ENCODE measurements around the gene TMEM186.

The TMEM186 gene

GRCh38 chr16:8818504-8819270, 21.2 kb upstream of the TMEM186 start:
- TF ChIP-seq, protein P1, sequence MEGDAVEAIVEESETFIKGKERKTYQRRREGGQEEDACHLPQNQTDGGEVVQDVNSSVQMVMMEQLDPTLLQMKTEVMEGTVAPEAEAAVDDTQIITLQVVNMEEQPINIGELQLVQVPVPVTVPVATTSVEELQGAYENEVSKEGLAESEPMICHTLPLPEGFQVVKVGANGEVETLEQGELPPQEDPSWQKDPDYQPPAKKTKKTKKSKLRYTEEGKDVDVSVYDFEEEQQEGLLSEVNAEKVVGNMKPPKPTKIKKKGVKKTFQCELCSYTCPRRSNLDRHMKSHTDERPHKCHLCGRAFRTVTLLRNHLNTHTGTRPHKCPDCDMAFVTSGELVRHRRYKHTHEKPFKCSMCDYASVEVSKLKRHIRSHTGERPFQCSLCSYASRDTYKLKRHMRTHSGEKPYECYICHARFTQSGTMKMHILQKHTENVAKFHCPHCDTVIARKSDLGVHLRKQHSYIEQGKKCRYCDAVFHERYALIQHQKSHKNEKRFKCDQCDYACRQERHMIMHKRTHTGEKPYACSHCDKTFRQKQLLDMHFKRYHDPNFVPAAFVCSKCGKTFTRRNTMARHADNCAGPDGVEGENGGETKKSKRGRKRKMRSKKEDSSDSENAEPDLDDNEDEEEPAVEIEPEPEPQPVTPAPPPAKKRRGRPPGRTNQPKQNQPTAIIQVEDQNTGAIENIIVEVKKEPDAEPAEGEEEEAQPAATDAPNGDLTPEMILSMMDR (IDR thresholded peaks at IDR 0.05; ENCODE audit: low read depth, low read length): no peak
- no peak for DNase-seq (ENCODE audit: extremely low read depth, low read depth)

DNA sequence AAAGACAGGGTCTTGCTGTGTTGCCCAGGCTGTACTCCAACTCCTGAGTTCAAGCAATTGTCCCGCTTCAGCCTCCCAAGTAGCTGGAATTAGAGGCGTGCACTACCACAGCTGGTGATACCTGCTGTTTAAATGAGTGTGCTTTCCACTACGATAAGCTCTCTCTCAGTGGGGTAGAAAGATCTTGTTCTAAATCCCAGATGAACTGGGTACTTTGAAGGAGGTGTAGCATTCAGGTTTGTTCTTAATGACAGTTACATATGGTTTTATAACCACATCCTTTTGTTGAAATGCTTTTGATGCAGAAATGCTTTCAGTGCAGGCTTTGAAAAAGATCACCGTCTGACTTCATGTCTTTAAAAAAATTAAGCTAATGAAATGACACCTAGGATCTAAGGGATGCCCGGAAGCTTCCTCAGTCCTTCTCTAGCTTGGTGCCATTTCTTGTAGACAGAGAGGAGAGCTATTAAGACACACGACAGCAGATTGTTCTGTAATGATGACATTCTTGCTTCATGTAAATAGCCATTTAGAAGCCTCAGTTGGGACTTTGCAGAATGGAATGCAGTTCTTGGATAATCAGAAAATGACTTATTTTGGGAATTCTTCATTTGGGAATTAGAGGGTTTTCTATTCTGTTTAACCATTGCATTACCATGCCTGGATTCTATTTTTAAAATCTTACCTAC, 19.7 kb upstream of the TMEM186 start:
- TF ChIP-seq, protein P1 (IDR thresholded peaks at IDR 0.05; ENCODE audit: low read depth, low read length): no peak
- no peak for DNase-seq (ENCODE audit: extremely low read depth, low read depth)

- TF ChIP-seq, protein P1 (IDR thresholded peaks at IDR 0.05; ENCODE audit: low read depth, low read length): no peak
Measured at GRCh38 chr16:8814095-8814806, 16.8 kb upstream of the TMEM186 start.

DNA sequence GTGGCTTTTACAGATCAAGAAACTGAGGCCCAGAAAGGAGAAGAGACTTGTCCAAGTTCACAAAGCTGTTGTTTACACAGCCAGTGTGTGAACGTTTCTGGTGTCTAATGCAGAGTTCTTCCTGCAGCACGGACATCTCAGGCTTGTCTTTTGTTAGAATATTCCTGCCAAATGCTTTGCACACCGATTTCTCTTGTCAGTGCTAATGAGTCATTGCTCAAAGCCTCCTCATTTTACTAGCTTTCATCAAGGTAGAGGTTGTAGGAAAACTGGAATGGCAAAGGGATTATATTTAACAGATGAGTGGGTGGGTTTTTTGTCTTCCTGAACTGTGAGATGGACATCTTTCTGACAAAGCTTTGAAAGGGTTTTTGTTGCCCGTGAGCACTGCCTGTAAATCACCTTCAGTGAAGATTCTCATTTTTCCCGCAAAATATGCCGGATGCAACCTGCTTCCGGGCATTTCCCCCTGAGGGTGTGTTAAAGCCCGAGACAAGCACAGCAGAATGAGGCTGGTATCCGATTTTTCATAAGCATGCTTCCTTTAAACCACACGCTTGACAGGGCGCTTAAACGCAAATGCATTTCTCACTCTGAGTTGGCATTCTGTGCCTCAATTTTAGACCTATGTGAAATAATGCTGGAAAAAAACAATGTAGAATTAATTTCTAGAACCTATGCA, 14.9 kb upstream of the TMEM186 start:
- no peak for DNase-seq (ENCODE audit: extremely low read depth, low read depth)
- TF ChIP-seq, protein P1 (IDR thresholded peaks at IDR 0.05; ENCODE audit: low read depth, low read length): no peak

More at GRCh38 chr16:8814095-8814806, 16.8 kb upstream of the TMEM186 start:
- DNase-seq (ENCODE audit: extremely low read depth, low read depth): no peak

GRCh38 chr16:8808613-8809353, 11.3 kb upstream of the TMEM186 start:
- DNase-seq (ENCODE audit: extremely low read depth, low read depth): no peak
- TF ChIP-seq, protein P1 (IDR thresholded peaks at IDR 0.05; ENCODE audit: low read depth, low read length): no peak

DNA sequence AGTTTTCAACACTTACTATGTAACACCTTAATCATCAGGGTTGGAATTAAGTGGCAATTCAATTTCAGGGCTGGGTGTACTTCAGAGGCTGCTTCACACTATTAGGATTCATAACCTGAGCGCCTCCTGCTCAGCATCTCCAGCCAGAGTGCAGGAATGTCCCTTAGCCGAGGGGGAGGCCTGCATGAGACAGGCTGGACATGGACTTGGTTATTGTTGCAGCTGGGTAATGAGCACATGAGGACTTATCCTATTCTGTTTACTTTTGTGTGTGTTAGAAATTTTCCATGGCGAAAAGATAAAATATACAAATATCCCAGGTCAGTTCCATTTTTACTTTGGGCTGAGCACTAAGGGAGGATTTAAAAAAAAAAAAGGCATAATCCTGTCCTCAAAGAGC, 10.6 kb upstream of the TMEM186 start:
- TF ChIP-seq, protein P1 (IDR thresholded peaks at IDR 0.05; ENCODE audit: low read depth, low read length): no peak
- DNase-seq (ENCODE audit: extremely low read depth, low read depth): no peak

Measured in AG09319 (cell line).